IMR-90 (cell line): ENCODE results near the gene GCKR. TPM values are rescaled to one million over a fixed set of nuclear protein-coding genes. Genes with fewer than 3 reads are reported as not detected.

ENCODE experiments used
- ATAC-seq: fragments of 200-7000 bp; cut with Tn5 transposase; 2 replicates; pipeline ENCODE4 v1.9.1; 2020; ENCODE audit warnings: low read depth, mild to moderate bottlenecking, moderate library complexity
- BruUV-seq: library from RNA; stranded (reverse); fragments of 400-500 nt; replicated peaks from 2 replicates; lab custom pipeline; 2021; lab: Mats Ljungman, UMichigan
- CTCF ChIA-PET: fragments of 300-600 bp; formaldehyde crosslinking; extraction: SDS; loops from one replicate; lab custom pipeline; 2021; ENCODE audit warnings: antibody characterized with exemption; lab: Yijun Ruan, JAX
- POLR2A ChIA-PET: fragments of 300-600 bp; sonication (Branson Sonifier 250); formaldehyde crosslinking; loops from one replicate; lab custom pipeline; 2022; ENCODE audit warnings: antibody characterized with exemption; ENCODE audit not compliant: unreplicated experiment; lab: Charles Lee
- DNase-seq: peaks from one replicate; pipeline ENCODE4 v3.0.0; 2013
- H2AFZ ChIP-seq: replicated peaks from 2 replicates; pipeline ENCODE3; 2013; ENCODE audit warnings: low read length, mild to moderate bottlenecking; ENCODE audit not compliant: poor library complexity
- H2AK5ac ChIP-seq: 2 replicates; pipeline ENCODE4 v1.6.1; 2013; ENCODE audit warnings: low read depth, low read length, inconsistent platforms
- H2AK9ac ChIP-seq: replicated peaks from 2 replicates; pipeline ENCODE3; 2013; ENCODE audit warnings: mild to moderate bottlenecking, low read depth, low read length, moderate library complexity; ENCODE audit not compliant: poor library complexity
- H2BK120ac ChIP-seq: 2 replicates; pipeline ENCODE4 v1.6.1; 2013; ENCODE audit warnings: low read depth, low read length, inconsistent platforms
- H2BK15ac ChIP-seq: 3 replicates; pipeline ENCODE4 v1.6.1; 2013; ENCODE audit warnings: low read depth, low read length, inconsistent platforms
- H2BK20ac ChIP-seq: 2 replicates; pipeline ENCODE4 v1.6.1; 2013; ENCODE audit warnings: low read depth, mild to moderate bottlenecking, inconsistent platforms, low read length, moderate library complexity
- H2BK5ac ChIP-seq: 2 replicates; pipeline ENCODE4 v1.6.1; 2013; ENCODE audit warnings: mild to moderate bottlenecking, low read depth, low read length, inconsistent platforms; ENCODE audit not compliant: poor library complexity, severe bottlenecking
- H3K14ac ChIP-seq: replicated peaks from 2 replicates; pipeline ENCODE4 v1.6.1; 2013; ENCODE audit warnings: low read depth, low read length, inconsistent platforms
- H3K18ac ChIP-seq: 2 replicates; pipeline ENCODE4 v1.6.1; 2013; ENCODE audit warnings: low read depth, low read length, control low read depth
- H3K23ac ChIP-seq: 2 replicates; pipeline ENCODE4 v1.6.1; 2013; ENCODE audit warnings: low read depth, low read length, inconsistent platforms
- H3K27ac ChIP-seq: 2 replicates; pipeline ENCODE4 v1.5.1; 2013; ENCODE audit warnings: mild to moderate bottlenecking, control low read depth, low read length; ENCODE audit not compliant: insufficient read depth
- H3K27me3 ChIP-seq: 2 replicates; pipeline ENCODE4 v1.6.1; 2013; ENCODE audit warnings: low read length; ENCODE audit not compliant: control insufficient read depth, insufficient read depth
- H3K36me3 ChIP-seq: 2 replicates; pipeline ENCODE4 v1.6.1; 2013; ENCODE audit warnings: low read length, mixed read lengths; ENCODE audit not compliant: control insufficient read depth, insufficient read depth
- H3K4ac ChIP-seq: 2 replicates; pipeline ENCODE4 v1.6.1; 2013; ENCODE audit warnings: low read depth, low read length, inconsistent platforms
- H3K4me1 ChIP-seq: 2 replicates; pipeline ENCODE4 v1.6.1; 2013; ENCODE audit warnings: low read length, mixed read lengths; ENCODE audit not compliant: control insufficient read depth, insufficient read depth
- H3K4me2 ChIP-seq: 2 replicates; pipeline ENCODE4 v1.6.1; 2013; ENCODE audit warnings: low read depth, mild to moderate bottlenecking, control low read depth, low read length, moderate library complexity
- H3K4me3 ChIP-seq: 2 replicates; pipeline ENCODE4 v1.5.1; 2013; ENCODE audit warnings: low read depth, mild to moderate bottlenecking, control low read depth, low read length, moderate library complexity; ENCODE audit not compliant: insufficient read depth
- H3K56ac ChIP-seq: 2 replicates; pipeline ENCODE4 v1.6.1; 2013; ENCODE audit warnings: low read length, inconsistent platforms; ENCODE audit not compliant: insufficient read depth; ENCODE audit errors: extremely low read depth
- H3K79me1 ChIP-seq, 2 experiments: 2 replicates each; pipeline ENCODE4 v1.6.1; 2013; ENCODE audit warnings: low read length in 2 of 2, inconsistent platforms in 1 of 2, low read depth in 1 of 2
- H3K9ac ChIP-seq: 2 replicates; pipeline ENCODE4 v1.6.1; 2013; ENCODE audit warnings: low read depth, low read length, control low read depth
- H3K9me1 ChIP-seq: 2 replicates; pipeline ENCODE4 v1.6.1; 2013; ENCODE audit warnings: low read length, inconsistent platforms; ENCODE audit not compliant: insufficient read depth
- H3K9me3 ChIP-seq: 2 replicates; pipeline ENCODE4 v1.6.1; 2013; ENCODE audit warnings: low read length; ENCODE audit not compliant: control insufficient read depth, insufficient read depth
- H4K20me1 ChIP-seq: 2 replicates; pipeline ENCODE4 v1.6.1; 2013; ENCODE audit warnings: low read length, inconsistent platforms; ENCODE audit not compliant: insufficient read depth
- H4K5ac ChIP-seq: 2 replicates; pipeline ENCODE4 v1.6.1; 2013; ENCODE audit warnings: mild to moderate bottlenecking, low read depth, low read length, control low read depth
- H4K8ac ChIP-seq, 2 experiments: 2 replicates each; pipeline ENCODE4 v1.6.1; 2013; ENCODE audit warnings: low read depth in 2 of 2, low read length in 2 of 2, control low read depth in 1 of 2, inconsistent platforms in 1 of 2
- H4K91ac ChIP-seq: 2 replicates; pipeline ENCODE4 v1.6.1; 2013; ENCODE audit warnings: low read depth, low read length, inconsistent platforms; ENCODE audit not compliant: insufficient read depth
- CHD1 ChIP-seq: IDR thresholded peaks from 2 replicates; pipeline ENCODE4 v1.6.1; 2012; ENCODE audit warnings: low read depth, low read length, improper control_type of control experiment
- NFE2L2 ChIP-seq: fragments of 150-350 bp; IDR thresholded peaks from 2 replicates; pipeline ENCODE4 v1.6.1; 2016; ENCODE audit warnings: low read depth, mild to moderate bottlenecking, low read length
- WGBS, 2 experiments: methylation state at CpG; one replicate each; pipeline versions ENCODE4 v1.1.5 to v1.1.7; 2013; ENCODE audit warnings: missing lambda C conversion rate in 2 of 2; ENCODE audit not compliant: insufficient read length in 1 of 2; ENCODE audit errors: extremely low coverage in 2 of 2; 5-methylcytosine and 5-hydroxymethylcytosine counted together
- dilution Hi-C: fragments of 300-500 bp; cut with HindIII; formaldehyde crosslinking; loops from one replicate; pipeline ENCODE4 v1.14.3; 2018; ENCODE audit warnings: low sequenced_read_pairs; ENCODE audit not compliant: unreplicated experiment
- in situ Hi-C: fragments of 300-500 bp; cut with MboI; formaldehyde crosslinking; loops from 3 replicates; pipeline ENCODE4 v1.14.3; 2019; ENCODE audit warnings: low sequenced_read_pairs, inconsistent platforms, mixed read lengths
- intact Hi-C: fragments of 100-400 bp; cut with micrococcal nuclease; formaldehyde crosslinking; loops from 2 replicates; pipeline ENCODE4 v1.10.0; 2022
- polyA plus RNA-seq, 3 experiments: library from polyadenylated mRNA; depleted of rRNA; stranded (reverse); fragments of >200 nt; gene quantifications; 2 replicates each; pipeline ENCODE4 v1.2.3, GENCODE V29; 2012; ENCODE audit warnings: low replicate concordance in 1 of 3
- total RNA-seq: library from RNA; depleted of rRNA; stranded (reverse); fragments of >200 nt; gene quantifications from 2 replicates; pipeline ENCODE4 v1.2.3, GENCODE V29; 2012

Gene GCKR
- total and polyA plus RNA-seq, 2 of the 4 experiments (the other 2 are of a cell fraction) = under 0.01 to 0.41 TPM

DNA sequence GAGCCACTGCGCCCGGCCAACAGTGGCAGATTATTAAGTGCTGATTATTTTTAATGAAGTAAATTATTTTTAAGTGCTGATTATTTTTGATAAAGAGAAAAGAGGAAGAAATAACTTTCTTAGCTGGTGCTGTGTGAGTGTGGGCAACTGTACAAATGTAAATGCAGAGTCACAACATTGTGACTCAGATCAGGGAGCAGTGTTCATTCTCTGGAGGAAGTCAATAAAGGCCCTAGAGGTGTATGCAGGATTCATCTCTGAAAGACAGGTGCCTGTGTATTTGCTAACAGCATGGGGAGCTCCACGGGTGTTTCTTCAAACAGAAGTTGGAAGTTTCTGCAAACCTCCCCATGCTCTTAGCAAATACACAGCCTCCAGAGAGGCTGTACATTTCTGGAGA lies 48.3 kb upstream of the GCKR start:
- intact Hi-C loops (no loop called here), dilution Hi-C loops (no loop called here)
- 65% methylated on average over 2 of the region's 3 CpGs; no CpG with 5 or more reads in 1 of the 2 experiments for WGBS, 2 experiments

More for the DNA sequence above, 48.3 kb upstream of the GCKR start:
- H2BK5ac ChIP-seq = no peak overlapping the region
- no peak overlapping the region for H3K4me2 ChIP-seq
- peaks cover 33% of the 10 kb centered on the region for H3K36me3 ChIP-seq
- H4K91ac ChIP-seq = no peak overlapping the region
- TF ChIP-seq NFE2L2 (no peak), CHD1 (no peak)
- no peaks in the 10 kb centered on the region for H4K20me1 ChIP-seq
- no peak overlapping the region for H2BK15ac ChIP-seq
- no peaks in the 10 kb centered on the region for H3K9me1 ChIP-seq
- no peak overlapping the region for H3K14ac ChIP-seq
- H3K27me3 ChIP-seq = no peaks in the 10 kb centered on the region
- ChIA-PET CTCF (interaction anchor here (0.6 kb wide), 1 partner anchor 703 kb away, joined by 4 read pairs; no protein-coding TSS in a partner anchor), POLR2A (interaction anchor here (1.2 kb wide), 1 partner anchor 18 kb away, joined by 3 read pairs; no protein-coding TSS in a partner anchor)
- no TSS peak for BruUV-seq
- in situ Hi-C loops = no loop called here
- H2AK9ac ChIP-seq = no peak overlapping the region
- DNase-seq = no peak
- H3K9me3 ChIP-seq = no peaks in the 10 kb centered on the region
- H3K23ac ChIP-seq = no peak overlapping the region
- no peak overlapping the region for H2BK120ac ChIP-seq
- no peak overlapping the region for H4K8ac ChIP-seq
- no peak overlapping the region for H2AK5ac ChIP-seq
- H2BK20ac ChIP-seq = no peak overlapping the region
- H3K4ac ChIP-seq = no peak overlapping the region
- no peak for ATAC-seq
- no peak overlapping the region for H3K18ac ChIP-seq
- H3K56ac ChIP-seq = no peak overlapping the region
- no peak overlapping the region for H3K9ac ChIP-seq
- no peak overlapping the region for H2AFZ ChIP-seq
- no peak overlapping the region for H3K27ac ChIP-seq
- no peaks in the 10 kb centered on the region for H3K4me1 ChIP-seq
- H4K5ac ChIP-seq = no peak overlapping the region
- H3K79me1 ChIP-seq = no peaks in the 10 kb centered on the region
- H3K4me3 ChIP-seq = no peak overlapping the region
